GM23338 (cell line): ENCODE results near the gene FER.

Experiments
- CREB1 ChIP-seq: fragments of 250-450 bp; sonication (Bioruptor Pico); IDR thresholded peaks from 2 replicates; pipeline ENCODE4 v1.5.0; 2020; ENCODE audit warnings: low read depth, mild to moderate bottlenecking, moderate library complexity
- EZH2 ChIP-seq: fragments of 200-600 bp; sonication (generic); IDR thresholded peaks from one replicate; pipeline ENCODE4 v1.8.0; 2017; ENCODE audit warnings: antibody characterized with exemption, mild to moderate bottlenecking, low read depth; ENCODE audit not compliant: unreplicated experiment
- EZH2phosphoT487 ChIP-seq: fragments of 200-600 bp; sonication (generic); IDR thresholded peaks from one replicate; pipeline ENCODE4 v1.8.1; 2018; ENCODE audit warnings: antibody characterized with exemption; ENCODE audit not compliant: unreplicated experiment
- JUNB ChIP-seq: IDR thresholded peaks from one replicate; pipeline ENCODE4 v1.6.1; 2016; ENCODE audit warnings: antibody characterized with exemption; ENCODE audit not compliant: unreplicated experiment
- NANOG ChIP-seq: IDR thresholded peaks from 2 replicates; pipeline ENCODE4 v1.6.1; 2016; ENCODE audit warnings: antibody characterized with exemption, borderline replicate concordance
- POLR2AphosphoS5 ChIP-seq: IDR thresholded peaks from 2 replicates; pipeline ENCODE4 v1.6.1; 2016; ENCODE audit warnings: antibody characterized with exemption, low read depth
- REST ChIP-seq: IDR thresholded peaks from one replicate; pipeline ENCODE4 v1.6.1; 2018; ENCODE audit warnings: antibody characterized with exemption; ENCODE audit not compliant: unreplicated experiment
- STAT1 ChIP-seq: IDR thresholded peaks from one replicate; pipeline ENCODE4 v1.6.1; 2016; ENCODE audit warnings: antibody characterized with exemption; ENCODE audit not compliant: unreplicated experiment
- ZNF331 ChIP-seq: fragments of 250-450 bp; sonication (Bioruptor Pico); IDR thresholded peaks from 2 replicates; pipeline ENCODE4 v1.5.0; 2020; ENCODE audit warnings: low read depth, mild to moderate bottlenecking, moderate library complexity
- TF ChIP-seq, protein P1 (sequence below), 2 experiments: fragments of 200-600 bp in 1 of 2; sonication (generic) in 1 of 2; conservative IDR thresholded peaks; 2 replicates each; pipeline versions ENCODE4 v1.5.1 to v1.6.1; 2016 to 2017; ENCODE audit warnings: antibody characterized with exemption in 2 of 2, low read depth in 2 of 2, mild to moderate bottlenecking in 2 of 2, moderate library complexity in 1 of 2
- TF ChIP-seq, protein P2 (sequence below): IDR thresholded peaks from 2 replicates; pipeline ENCODE4 v1.6.1; 2016; ENCODE audit warnings: antibody characterized with exemption

DNA sequence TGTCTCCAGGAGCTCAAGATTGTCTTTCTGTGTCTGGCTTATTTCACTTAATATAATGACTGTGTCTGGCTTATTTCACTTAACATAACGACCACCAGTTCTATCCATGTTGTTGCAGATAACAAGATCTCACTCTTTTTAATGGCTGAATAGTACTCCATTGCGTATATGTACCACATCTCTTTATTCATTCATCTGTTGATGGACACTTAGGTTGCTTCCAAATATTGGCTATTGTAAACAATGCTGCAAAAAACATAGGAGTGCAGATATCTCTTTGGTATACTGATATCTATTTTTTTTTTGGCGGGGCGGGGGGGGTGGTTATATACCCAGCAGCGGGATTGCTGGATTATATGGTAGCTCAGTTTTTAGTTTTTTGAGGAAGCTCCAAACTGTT, 45.5 kb downstream of the FER start:
- TF ChIP-seq, protein P1, sequence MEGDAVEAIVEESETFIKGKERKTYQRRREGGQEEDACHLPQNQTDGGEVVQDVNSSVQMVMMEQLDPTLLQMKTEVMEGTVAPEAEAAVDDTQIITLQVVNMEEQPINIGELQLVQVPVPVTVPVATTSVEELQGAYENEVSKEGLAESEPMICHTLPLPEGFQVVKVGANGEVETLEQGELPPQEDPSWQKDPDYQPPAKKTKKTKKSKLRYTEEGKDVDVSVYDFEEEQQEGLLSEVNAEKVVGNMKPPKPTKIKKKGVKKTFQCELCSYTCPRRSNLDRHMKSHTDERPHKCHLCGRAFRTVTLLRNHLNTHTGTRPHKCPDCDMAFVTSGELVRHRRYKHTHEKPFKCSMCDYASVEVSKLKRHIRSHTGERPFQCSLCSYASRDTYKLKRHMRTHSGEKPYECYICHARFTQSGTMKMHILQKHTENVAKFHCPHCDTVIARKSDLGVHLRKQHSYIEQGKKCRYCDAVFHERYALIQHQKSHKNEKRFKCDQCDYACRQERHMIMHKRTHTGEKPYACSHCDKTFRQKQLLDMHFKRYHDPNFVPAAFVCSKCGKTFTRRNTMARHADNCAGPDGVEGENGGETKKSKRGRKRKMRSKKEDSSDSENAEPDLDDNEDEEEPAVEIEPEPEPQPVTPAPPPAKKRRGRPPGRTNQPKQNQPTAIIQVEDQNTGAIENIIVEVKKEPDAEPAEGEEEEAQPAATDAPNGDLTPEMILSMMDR (conservative IDR thresholded peaks at IDR 0.05; ENCODE audit: low read depth in 2 of 2): no peak
- TF ChIP-seq POLR2AphosphoS5 (no peak), REST (no peak), EZH2 (no peak), EZH2phosphoT487 (no peak), STAT1 (no peak), ZNF331 (CRISPR knock-in tag) (no peak), JUNB (no peak), NANOG (no peak), CREB1 (CRISPR knock-in tag) (no peak)
- TF ChIP-seq, protein P2, sequence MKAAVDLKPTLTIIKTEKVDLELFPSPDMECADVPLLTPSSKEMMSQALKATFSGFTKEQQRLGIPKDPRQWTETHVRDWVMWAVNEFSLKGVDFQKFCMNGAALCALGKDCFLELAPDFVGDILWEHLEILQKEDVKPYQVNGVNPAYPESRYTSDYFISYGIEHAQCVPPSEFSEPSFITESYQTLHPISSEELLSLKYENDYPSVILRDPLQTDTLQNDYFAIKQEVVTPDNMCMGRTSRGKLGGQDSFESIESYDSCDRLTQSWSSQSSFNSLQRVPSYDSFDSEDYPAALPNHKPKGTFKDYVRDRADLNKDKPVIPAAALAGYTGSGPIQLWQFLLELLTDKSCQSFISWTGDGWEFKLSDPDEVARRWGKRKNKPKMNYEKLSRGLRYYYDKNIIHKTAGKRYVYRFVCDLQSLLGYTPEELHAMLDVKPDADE: no peak
